BJ (cell line): ENCODE results near the gene OVAAL. TPM values are rescaled to one million over a fixed set of nuclear protein-coding genes. Genes with fewer than 3 reads are reported as not detected.

Source experiments
- CTCF ChIA-PET: fragments of 350-600 bp; formaldehyde crosslinking; extraction: SDS; loops from one replicate; lab custom pipeline; 2021; ENCODE audit warnings: antibody characterized with exemption, inconsistent platforms; lab: Yijun Ruan, JAX
- POLR2A ChIA-PET: fragments of 300-600 bp; sonication (Branson Sonifier 250); formaldehyde crosslinking; extraction: SDS; loops from one replicate; lab custom pipeline; 2021; ENCODE audit warnings: antibody characterized with exemption; lab: Charles Lee
- DNase-seq: peaks from one replicate; pipeline ENCODE4 v3.0.0-alpha.2; 2011; ENCODE audit warnings: low read depth
- H3K27me3 ChIP-seq: 2 replicates; pipeline ENCODE4 v1.6.0; 2011; ENCODE audit warnings: low read length; ENCODE audit not compliant: control insufficient read depth, insufficient read depth
- H3K36me3 ChIP-seq: 2 replicates; pipeline ENCODE4 v1.5.1; 2011; ENCODE audit warnings: low read length; ENCODE audit not compliant: control insufficient read depth, insufficient read depth
- H3K4me3 ChIP-seq: 2 replicates; pipeline ENCODE4 v1.5.1; 2011; ENCODE audit warnings: low read depth, mild to moderate bottlenecking, control low read depth, low read length
- polyA plus RNA-seq: library from polyadenylated mRNA; depleted of rRNA; stranded (reverse); fragments of >200 nt; gene quantifications from 2 replicates; pipeline ENCODE4 v1.2.3, GENCODE V29; 2011; rRNA removed
- small RNA-seq: library from RNA; depleted of rRNA; stranded (forward); fragments of <200 nt; gene quantifications from one replicate; pipeline ENCODE3, GENCODE V24; 2012; ENCODE audit warnings: low replicate concordance, low read depth; ENCODE audit not compliant: insufficient read length
- TF ChIP-seq, protein P1 (sequence below): IDR thresholded peaks from 2 replicates; pipeline ENCODE4 v1.5.1; 2011; ENCODE audit warnings: low read depth, mild to moderate bottlenecking, control low read depth, inconsistent platforms, low read length, moderate library complexity; ENCODE audit not compliant: insufficient read depth

Gene OVAAL
- polyA plus RNA-seq, 1 experiment: not detected

DNA sequence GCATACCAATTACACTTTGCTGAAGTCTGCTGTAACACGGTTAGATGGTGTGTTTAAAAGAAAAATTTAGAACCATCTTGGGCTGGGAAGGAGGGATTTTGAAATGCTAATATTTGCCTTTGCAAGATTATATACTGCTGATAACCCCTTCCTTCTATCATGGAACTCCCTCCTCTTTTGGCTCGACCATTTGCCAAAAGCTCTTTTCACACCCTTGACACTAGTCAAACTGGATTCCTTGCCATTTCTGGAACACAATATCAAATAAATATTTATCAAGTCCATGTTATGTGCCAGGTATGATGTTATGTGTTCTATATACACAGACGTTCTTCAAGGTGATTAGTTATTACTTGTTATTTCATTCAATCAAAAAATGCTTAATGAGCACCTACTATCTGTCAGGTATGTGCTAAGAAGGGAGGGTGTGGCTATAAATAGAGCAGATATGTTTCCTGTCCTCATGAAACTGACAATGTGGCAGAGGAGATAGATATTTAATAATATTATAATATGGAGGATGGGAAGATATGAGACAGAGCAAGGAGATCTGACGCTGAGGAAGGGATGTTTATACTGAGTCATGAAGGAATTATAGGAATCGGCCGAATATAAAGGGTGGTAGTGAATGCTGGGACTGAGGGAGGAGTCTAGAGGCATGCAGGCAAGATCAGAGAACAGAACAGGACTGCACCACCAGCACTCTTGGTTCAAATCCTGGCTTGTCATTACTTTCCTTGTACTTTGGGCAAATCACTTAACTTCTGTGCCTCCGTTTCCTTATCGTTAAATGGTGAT, 56.9 kb downstream of the OVAAL start:
- no peaks in the 10 kb centered on the region; the same call in 1 of the 2 replicates for H3K27me3 ChIP-seq
- H3K4me3 ChIP-seq: no peak overlapping the region
- TF ChIP-seq, protein P1, sequence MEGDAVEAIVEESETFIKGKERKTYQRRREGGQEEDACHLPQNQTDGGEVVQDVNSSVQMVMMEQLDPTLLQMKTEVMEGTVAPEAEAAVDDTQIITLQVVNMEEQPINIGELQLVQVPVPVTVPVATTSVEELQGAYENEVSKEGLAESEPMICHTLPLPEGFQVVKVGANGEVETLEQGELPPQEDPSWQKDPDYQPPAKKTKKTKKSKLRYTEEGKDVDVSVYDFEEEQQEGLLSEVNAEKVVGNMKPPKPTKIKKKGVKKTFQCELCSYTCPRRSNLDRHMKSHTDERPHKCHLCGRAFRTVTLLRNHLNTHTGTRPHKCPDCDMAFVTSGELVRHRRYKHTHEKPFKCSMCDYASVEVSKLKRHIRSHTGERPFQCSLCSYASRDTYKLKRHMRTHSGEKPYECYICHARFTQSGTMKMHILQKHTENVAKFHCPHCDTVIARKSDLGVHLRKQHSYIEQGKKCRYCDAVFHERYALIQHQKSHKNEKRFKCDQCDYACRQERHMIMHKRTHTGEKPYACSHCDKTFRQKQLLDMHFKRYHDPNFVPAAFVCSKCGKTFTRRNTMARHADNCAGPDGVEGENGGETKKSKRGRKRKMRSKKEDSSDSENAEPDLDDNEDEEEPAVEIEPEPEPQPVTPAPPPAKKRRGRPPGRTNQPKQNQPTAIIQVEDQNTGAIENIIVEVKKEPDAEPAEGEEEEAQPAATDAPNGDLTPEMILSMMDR: no peak
- DNase-seq: no peak
- no peaks in the 10 kb centered on the region for H3K36me3 ChIP-seq
- ChIA-PET CTCF (interaction anchor here (1.0 kb wide), 1 partner anchor 106 kb away, joined by 3 read pairs; no protein-coding TSS in a partner anchor), POLR2A (no interaction called here)

Small RNA genes within 50 kb of the gene (small RNA-seq; reads per million reads assigned to genes)
- not detected for gene RF00019

Other genes starting within 250 kb of the OVAAL start
- 47.4 and 49.0 TPM in 2 replicates for gene ACBD6, start 56.4 kb upstream of the OVAAL start, polyA plus RNA-seq
- gene XPR1, start 73.1 kb downstream of the OVAAL start, polyA plus RNA-seq: 17.3 and 33.9 TPM in 2 replicates